ENCODE measurements around the gene NTNG1.

The NTNG1 gene

DNA sequence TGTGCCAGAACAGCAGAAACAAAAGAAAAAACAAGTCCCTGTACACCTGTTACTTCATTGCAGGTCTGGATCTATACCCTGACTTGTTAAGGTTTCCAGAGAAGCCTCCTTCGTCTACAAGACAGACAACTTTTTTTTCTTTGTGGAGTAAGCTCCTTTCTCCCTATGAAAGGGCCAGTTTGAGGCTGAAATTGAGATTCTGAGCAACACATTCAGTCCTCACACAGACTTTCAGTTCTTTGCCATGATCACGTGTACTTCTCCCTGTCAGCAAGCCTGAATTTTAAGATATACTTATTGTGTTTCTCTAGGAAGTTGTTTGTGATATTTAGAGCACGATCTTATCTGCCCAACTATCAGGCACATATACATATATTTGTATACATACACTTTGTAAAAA is 374.0 kb downstream of the NTNG1 start:
- no peaks in the 10 kb centered on the region for H3K36me3 ChIP-seq (ENCODE audit: control insufficient read depth, insufficient read depth, low read length)
- H3K4me3 ChIP-seq (ENCODE audit: low read length): no peak overlapping the region
- H3K27me3 ChIP-seq (ENCODE audit: control insufficient read depth, insufficient read depth, low read length): no peaks in the 10 kb centered on the region
- no peak overlapping the region for H3K9ac ChIP-seq (ENCODE audit: low read length)
- no peaks in the 10 kb centered on the region for H3K9me3 ChIP-seq (ENCODE audit: control insufficient read depth, low read length)
- no peaks in the 10 kb centered on the region for H3K4me1 ChIP-seq (ENCODE audit: control insufficient read depth, insufficient read depth, low read length)

DNA sequence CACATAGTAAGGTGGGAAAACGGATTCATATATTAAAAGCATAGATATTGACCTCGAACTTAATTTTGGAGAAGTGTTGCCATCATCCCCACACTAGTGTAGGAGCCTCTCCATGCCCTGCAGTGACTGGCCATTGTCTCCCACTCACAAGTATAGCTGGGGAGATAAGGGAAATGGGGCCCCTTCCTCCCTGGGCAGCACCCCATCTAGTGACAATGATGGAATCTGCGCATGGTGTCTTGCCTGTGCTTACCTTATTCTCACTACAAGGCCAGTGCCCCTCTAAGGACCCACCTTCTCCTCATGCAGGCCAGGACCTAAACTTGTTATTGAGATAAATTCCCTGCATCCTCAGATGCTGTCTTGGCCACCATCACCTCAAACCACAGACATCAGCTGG is 374.9 kb downstream of the NTNG1 start:
- no peak overlapping the region for H3K4me3 ChIP-seq (ENCODE audit: low read length)
- H3K36me3 ChIP-seq (ENCODE audit: control insufficient read depth, insufficient read depth, low read length): no peaks in the 10 kb centered on the region
- H3K9me3 ChIP-seq (ENCODE audit: control insufficient read depth, low read length): no peaks in the 10 kb centered on the region
- H3K9ac ChIP-seq (ENCODE audit: low read length): no peak overlapping the region
- no peaks in the 10 kb centered on the region for H3K27me3 ChIP-seq (ENCODE audit: control insufficient read depth, insufficient read depth, low read length)
- H3K4me1 ChIP-seq (ENCODE audit: control insufficient read depth, insufficient read depth, low read length): no peaks in the 10 kb centered on the region

DNA sequence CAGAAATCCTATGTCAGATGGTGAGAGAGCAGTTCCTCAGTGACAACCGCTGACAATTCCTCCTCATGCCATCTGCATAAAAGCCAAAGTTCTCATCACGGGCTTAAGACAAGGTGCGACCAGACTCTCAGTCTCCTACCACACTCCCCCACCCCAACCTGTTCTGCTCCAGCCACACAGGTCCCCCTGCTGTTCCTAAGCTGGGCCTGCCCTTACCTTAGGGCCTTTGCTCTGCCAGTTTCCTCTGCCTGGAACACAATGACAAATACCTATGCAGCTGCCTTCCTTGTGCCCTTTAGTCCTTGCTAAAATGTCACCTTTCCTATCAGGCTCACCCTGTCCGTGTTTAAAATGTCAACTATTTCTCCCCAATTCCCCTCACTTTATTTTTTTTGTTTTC is 382.2 kb downstream of the NTNG1 start:
- no peak overlapping the region for H3K4me3 ChIP-seq (ENCODE audit: low read length)
- no peaks in the 10 kb centered on the region for H3K9me3 ChIP-seq (ENCODE audit: control insufficient read depth, low read length)

DNA sequence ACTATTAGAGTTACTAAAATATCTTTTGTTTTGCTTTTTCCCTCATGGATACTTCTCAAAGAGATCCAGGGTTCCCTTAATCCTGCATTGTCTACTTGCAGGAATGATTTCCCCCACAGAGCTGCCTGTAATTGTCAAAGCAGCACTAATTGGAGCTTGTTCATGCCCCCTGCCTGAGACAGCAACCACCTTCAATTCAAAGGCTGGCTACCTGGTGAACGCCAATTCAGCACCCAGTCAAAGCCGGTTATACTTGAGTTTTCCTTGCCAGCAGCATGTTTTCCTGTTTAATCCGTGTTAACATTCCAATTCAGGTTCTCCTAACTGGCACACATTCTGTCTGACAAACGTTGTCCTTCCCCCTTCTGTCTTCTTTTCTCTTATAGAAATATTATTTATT is 382.9 kb downstream of the NTNG1 start:
- H3K4me1 ChIP-seq (ENCODE audit: control insufficient read depth, insufficient read depth, low read length): no peaks in the 10 kb centered on the region
- H3K9ac ChIP-seq (ENCODE audit: low read length): no peak overlapping the region
- H3K9me3 ChIP-seq (ENCODE audit: control insufficient read depth, low read length): no peaks in the 10 kb centered on the region
- no peaks in the 10 kb centered on the region for H3K27me3 ChIP-seq (ENCODE audit: control insufficient read depth, insufficient read depth, low read length)
- no peaks in the 10 kb centered on the region for H3K36me3 ChIP-seq (ENCODE audit: control insufficient read depth, insufficient read depth, low read length)
- no peak overlapping the region for H3K4me3 ChIP-seq (ENCODE audit: low read length)

More for the DNA sequence above, 382.2 kb downstream of the NTNG1 start:
- Histone ChIP-seq H3K4me1 (ENCODE audit: control insufficient read depth, insufficient read depth, low read length) (no peaks in the 10 kb centered on the region), H3K27me3 (ENCODE audit: control insufficient read depth, insufficient read depth, low read length) (no peaks in the 10 kb centered on the region), H3K9ac (ENCODE audit: low read length) (no peak overlapping the region), H3K36me3 (ENCODE audit: control insufficient read depth, insufficient read depth, low read length) (no peaks in the 10 kb centered on the region)

DNA sequence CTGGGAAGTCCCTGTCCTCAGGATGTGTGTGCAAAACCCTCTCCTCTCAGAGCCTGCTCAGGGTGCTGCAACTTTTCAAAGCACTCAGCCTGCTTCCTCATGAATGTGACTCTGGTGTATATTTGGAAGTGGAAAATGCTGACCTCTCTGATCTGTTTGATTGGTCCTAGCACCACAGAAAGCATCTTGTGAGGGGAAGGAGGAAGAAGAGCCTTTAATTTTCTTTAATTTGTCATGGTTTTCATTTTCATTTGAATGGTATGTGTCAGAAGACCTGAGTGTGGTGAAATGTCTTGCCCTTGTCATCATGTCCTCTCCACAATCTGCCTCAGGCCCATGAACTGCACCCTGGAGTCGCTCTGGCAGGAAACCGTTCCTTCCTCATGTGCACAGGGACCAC is 383.5 kb downstream of the NTNG1 start:
- Histone ChIP-seq H3K4me3 (ENCODE audit: low read length) (no peak overlapping the region), H3K4me1 (ENCODE audit: control insufficient read depth, insufficient read depth, low read length) (no peaks in the 10 kb centered on the region), H3K36me3 (ENCODE audit: control insufficient read depth, insufficient read depth, low read length) (no peaks in the 10 kb centered on the region), H3K9ac (ENCODE audit: low read length) (no peak overlapping the region), H3K9me3 (ENCODE audit: control insufficient read depth, low read length) (no peaks in the 10 kb centered on the region), H3K27me3 (ENCODE audit: control insufficient read depth, insufficient read depth, low read length) (no peaks in the 10 kb centered on the region)

DNA sequence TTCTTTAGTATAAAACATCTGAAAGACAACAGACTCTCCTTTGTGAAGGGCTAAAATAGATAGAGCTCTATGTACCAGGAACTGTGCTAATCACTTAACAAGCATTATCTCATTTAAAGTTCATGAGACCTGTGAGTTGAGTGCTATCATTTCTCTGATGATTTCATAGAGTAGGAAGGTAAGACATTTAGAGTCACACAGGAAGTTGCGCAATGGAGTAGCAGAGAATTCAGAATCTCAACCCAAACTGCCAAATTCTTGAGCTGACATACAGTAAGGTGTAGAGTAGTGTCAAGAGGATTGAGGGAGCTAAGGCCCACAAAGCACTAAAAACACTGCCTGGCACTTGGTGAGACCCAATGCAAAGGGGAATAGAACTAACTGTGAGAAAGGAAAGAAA is 384.3 kb downstream of the NTNG1 start:
- H3K27me3 ChIP-seq (ENCODE audit: control insufficient read depth, insufficient read depth, low read length): no peaks in the 10 kb centered on the region
- H3K9me3 ChIP-seq (ENCODE audit: control insufficient read depth, low read length): no peaks in the 10 kb centered on the region
- no peaks in the 10 kb centered on the region for H3K4me1 ChIP-seq (ENCODE audit: control insufficient read depth, insufficient read depth, low read length)
- no peaks in the 10 kb centered on the region for H3K36me3 ChIP-seq (ENCODE audit: control insufficient read depth, insufficient read depth, low read length)
- H3K4me3 ChIP-seq (ENCODE audit: low read length): no peak overlapping the region
- H3K9ac ChIP-seq (ENCODE audit: low read length): no peak overlapping the region

DNA sequence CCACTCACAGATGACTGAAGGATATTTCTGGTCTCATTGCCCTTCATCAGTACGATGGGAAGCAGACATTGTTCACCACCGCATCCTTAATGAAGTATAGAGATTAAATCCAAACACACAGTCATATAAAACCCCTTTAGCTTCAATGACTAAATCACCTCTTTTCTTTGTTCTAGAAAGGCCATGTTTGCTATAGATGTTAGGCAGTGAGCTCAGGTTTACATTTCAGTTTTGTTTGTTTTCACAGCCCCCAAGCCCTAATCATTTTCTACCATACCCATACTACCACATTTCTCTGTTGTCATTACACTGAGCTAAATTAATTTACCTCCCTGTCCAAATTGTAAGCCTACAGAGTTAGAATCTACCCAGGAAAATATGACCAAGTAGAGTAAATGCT is 385.1 kb downstream of the NTNG1 start:
- no peaks in the 10 kb centered on the region for H3K36me3 ChIP-seq (ENCODE audit: control insufficient read depth, insufficient read depth, low read length)
- no peaks in the 10 kb centered on the region for H3K9me3 ChIP-seq (ENCODE audit: control insufficient read depth, low read length)
- no peak overlapping the region for H3K4me3 ChIP-seq (ENCODE audit: low read length)
- H3K9ac ChIP-seq (ENCODE audit: low read length): no peak overlapping the region
- H3K4me1 ChIP-seq (ENCODE audit: control insufficient read depth, insufficient read depth, low read length): no peaks in the 10 kb centered on the region
- no peaks in the 10 kb centered on the region for H3K27me3 ChIP-seq (ENCODE audit: control insufficient read depth, insufficient read depth, low read length)

DNA sequence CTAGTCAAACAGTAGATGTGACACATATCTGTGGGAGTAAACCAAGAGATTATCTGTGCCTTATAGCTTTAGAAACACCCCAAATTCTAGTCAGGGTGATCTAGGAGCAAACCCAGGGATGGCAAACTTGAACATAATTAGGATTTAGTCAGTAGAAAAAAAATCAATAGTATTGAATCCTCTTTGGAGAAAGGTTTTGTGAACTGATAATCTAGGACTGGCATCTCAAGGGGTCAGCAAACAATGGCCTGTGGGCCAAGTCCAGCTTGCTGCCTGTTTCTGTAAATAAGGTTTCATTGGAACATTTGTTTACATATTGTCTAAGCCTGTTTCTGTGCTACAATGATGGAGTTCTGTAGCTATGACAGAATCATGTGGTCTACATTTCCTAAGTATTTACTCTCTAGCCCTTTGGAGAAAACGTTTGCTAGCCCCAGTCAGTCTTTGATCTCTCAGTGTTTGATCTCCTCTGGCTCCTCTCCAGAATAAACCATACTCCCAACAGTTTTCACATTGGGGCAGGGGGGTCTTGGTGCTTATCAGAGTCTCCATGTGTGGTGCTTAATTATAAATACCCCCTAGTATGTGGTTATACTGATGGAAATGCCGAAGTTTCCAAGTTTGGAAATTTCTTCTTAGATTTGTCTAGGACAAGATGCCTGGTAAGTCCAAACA is 385.8 kb downstream of the NTNG1 start:
- Histone ChIP-seq H3K4me3 (ENCODE audit: low read length) (no peak overlapping the region), H3K9ac (ENCODE audit: low read length) (no peak overlapping the region), H3K27me3 (ENCODE audit: control insufficient read depth, insufficient read depth, low read length) (no peaks in the 10 kb centered on the region), H3K9me3 (ENCODE audit: control insufficient read depth, low read length) (no peaks in the 10 kb centered on the region), H3K36me3 (ENCODE audit: control insufficient read depth, insufficient read depth, low read length) (no peaks in the 10 kb centered on the region), H3K4me1 (ENCODE audit: control insufficient read depth, insufficient read depth, low read length) (no peaks in the 10 kb centered on the region)

DNA sequence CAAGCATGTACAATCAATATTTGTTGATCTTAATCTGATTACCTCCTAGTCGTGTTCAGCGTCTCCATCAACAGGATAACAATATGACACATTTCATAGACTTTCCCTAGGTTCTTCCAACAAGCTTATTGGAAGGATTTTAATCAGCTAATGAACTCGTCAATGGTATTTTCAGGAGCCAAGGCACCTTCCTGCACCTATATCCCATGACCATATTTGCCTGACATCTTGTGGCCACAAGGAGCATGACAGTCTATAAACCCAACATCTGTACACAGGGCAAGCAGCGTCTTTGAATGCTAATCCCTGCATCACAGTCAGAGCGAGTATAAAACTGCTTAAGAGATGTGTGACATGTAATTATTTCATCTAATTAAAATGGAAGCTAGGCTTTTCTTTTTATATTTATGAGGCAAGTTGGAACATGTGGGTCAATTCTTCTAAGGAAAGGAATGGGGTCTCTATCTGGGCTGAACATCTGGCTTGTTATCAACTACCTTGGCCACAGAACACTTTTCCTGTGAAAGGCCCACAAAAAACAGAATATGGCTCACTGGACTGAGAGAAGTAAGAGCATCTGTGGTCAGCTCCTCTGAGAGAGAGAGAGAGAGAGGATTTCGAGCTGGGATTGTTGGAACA is 388.8 kb downstream of the NTNG1 start:
- Histone ChIP-seq H3K9ac (ENCODE audit: low read length) (no peak overlapping the region), H3K4me1 (ENCODE audit: control insufficient read depth, insufficient read depth, low read length) (no peaks in the 10 kb centered on the region), H3K4me3 (ENCODE audit: low read length) (no peak overlapping the region)

DNA sequence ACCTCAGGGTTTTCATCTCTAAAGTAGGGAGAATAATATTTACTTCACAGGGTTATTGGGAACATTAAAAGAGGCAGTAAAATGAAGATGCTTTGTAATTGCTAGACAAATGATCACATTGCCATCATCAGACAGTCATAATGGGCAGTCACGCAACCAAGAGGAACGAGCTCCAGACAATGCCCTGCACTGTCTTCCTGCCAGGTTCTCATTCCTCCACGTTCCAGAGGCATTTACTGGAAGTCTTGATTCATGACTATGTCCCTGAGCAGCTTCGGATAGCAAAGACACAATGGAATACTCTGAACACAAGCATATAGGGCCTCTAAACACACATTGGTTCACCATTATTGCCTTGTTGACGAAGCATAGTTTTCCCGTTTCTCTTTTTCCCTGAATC is 389.7 kb downstream of the NTNG1 start:
- Histone ChIP-seq H3K27me3 (ENCODE audit: control insufficient read depth, insufficient read depth, low read length) (no peaks in the 10 kb centered on the region), H3K4me3 (ENCODE audit: low read length) (no peak overlapping the region), H3K36me3 (ENCODE audit: control insufficient read depth, insufficient read depth, low read length) (no peaks in the 10 kb centered on the region), H3K4me1 (ENCODE audit: control insufficient read depth, insufficient read depth, low read length) (no peaks in the 10 kb centered on the region), H3K9ac (ENCODE audit: low read length) (no peak overlapping the region), H3K9me3 (ENCODE audit: control insufficient read depth, low read length) (no peaks in the 10 kb centered on the region)

More for the DNA sequence above, 388.8 kb downstream of the NTNG1 start:
- Histone ChIP-seq H3K9me3 (ENCODE audit: control insufficient read depth, low read length) (no peaks in the 10 kb centered on the region), H3K27me3 (ENCODE audit: control insufficient read depth, insufficient read depth, low read length) (no peaks in the 10 kb centered on the region), H3K36me3 (ENCODE audit: control insufficient read depth, insufficient read depth, low read length) (no peaks in the 10 kb centered on the region)

DNA sequence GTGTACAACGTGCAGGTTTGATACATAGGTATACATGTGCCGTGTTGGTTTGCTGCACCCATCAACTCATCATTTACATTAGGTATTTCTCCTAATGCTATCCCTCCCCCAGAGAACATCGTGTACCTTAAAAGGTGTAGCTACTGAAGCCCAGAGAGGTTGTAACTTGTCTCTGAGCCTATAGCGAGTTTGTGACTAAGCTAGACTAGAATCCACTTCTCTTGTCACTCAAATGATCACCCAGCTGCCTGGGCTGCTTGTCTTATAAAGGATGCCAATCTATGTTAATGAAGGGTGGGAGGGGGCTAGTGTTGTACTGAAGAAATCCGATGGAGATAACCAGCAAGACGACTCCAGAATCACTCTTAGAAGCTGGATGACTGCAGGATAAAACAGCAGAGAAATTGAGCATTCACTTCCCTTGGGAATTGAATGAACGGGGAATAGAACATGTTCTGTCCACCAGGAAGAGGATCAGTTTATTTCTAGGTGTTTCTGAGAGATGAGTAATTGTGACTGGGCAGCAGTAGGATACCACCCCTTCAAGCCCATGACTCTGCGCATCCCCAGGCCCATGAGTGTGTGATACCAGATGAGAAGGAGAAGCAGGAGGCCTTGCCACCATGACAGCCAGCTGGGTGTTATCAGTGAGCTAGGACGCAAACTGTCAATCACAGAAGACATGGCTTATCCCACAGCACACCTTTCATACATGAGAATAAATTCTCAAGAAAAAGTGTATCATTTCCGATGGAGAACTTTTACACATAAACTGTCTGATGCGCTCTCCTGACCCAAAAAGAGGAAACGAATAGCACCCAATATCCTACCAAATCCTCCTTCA is 390.4 kb downstream of the NTNG1 start:
- H3K9me3 ChIP-seq (ENCODE audit: control insufficient read depth, low read length): no peaks in the 10 kb centered on the region
- no peak overlapping the region for H3K9ac ChIP-seq (ENCODE audit: low read length)
- H3K4me1 ChIP-seq (ENCODE audit: control insufficient read depth, insufficient read depth, low read length): no peaks in the 10 kb centered on the region
- no peaks in the 10 kb centered on the region for H3K36me3 ChIP-seq (ENCODE audit: control insufficient read depth, insufficient read depth, low read length)
- no peaks in the 10 kb centered on the region for H3K27me3 ChIP-seq (ENCODE audit: control insufficient read depth, insufficient read depth, low read length)
- H3K4me3 ChIP-seq (ENCODE audit: low read length): no peak overlapping the region

DNA sequence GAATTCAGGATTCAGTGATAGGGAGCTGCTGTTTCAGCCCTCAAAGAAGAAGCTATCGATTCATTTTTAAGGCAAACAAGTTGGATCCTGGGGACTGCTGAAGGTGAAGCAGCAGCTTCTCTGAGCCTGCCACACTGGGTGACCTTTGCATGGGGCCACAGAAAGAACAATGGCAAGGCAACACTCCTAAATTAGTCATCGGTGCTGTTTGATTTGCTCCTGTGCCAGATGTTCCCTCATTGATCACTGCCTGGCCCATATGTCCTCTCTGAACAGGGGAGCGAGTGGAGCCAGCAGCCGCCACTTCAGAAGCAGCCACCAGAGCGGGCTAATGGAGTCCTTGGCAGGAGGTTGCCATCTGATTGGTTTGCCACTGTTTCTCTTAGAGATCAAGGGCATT is 391.5 kb downstream of the NTNG1 start:
- H3K9ac ChIP-seq (ENCODE audit: low read length): no peak overlapping the region
- H3K4me1 ChIP-seq (ENCODE audit: control insufficient read depth, insufficient read depth, low read length): no peaks in the 10 kb centered on the region
- no peaks in the 10 kb centered on the region for H3K9me3 ChIP-seq (ENCODE audit: control insufficient read depth, low read length)
- no peaks in the 10 kb centered on the region for H3K27me3 ChIP-seq (ENCODE audit: control insufficient read depth, insufficient read depth, low read length)
- no peak overlapping the region for H3K4me3 ChIP-seq (ENCODE audit: low read length)
- no peaks in the 10 kb centered on the region for H3K36me3 ChIP-seq (ENCODE audit: control insufficient read depth, insufficient read depth, low read length)

Measured in mucosa of stomach (tissue), 1 donor.